ENCODE results near the gene NECTIN2. TPM values are rescaled to one million over a fixed set of nuclear protein-coding genes. Genes with fewer than 3 reads are reported as not detected.

The NECTIN2 gene
- total and polyA plus RNA-seq, 12 donors: 82.7 to 243 (median 129) TPM

DNA sequence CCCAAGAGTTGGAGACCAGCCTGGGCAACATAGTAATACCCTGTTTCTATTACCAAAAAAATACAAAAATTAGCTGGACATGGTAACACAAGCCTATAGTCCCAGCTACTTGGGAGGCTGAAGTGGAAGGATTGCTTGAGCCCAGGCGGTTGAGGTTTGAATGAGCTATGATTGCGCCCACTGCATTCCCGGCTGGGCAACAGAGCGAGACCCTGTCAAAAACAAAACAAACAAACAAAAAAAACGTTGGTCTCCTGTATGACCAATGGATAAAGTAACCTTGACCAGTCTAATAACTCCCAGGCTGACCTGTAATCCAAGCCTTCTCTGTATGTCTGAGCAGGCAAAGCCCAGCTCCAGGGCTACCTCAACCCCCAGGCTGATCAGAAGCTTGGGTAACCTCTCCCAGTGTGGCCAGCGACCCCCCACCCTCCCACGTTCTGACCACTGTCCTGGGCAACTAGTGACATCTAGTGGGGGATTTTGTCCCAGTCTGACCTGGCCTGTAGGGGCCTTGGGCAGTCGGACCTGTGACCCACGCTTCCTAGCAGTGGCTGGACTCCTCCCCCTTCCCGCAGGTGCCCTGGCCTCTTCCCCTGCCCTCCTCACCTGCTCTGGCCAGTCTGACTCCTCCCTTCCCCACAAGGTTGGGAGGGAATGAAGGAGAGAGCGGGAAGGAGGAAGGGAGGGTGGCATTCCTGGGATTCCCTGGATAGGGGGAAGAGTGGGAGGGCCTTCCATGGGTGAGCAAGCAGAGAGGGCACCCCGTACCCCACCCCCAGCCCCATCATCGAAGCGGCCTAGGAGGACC lies 38.2 kb upstream of the NECTIN2 start:
- TF ChIP-seq, protein P1, sequence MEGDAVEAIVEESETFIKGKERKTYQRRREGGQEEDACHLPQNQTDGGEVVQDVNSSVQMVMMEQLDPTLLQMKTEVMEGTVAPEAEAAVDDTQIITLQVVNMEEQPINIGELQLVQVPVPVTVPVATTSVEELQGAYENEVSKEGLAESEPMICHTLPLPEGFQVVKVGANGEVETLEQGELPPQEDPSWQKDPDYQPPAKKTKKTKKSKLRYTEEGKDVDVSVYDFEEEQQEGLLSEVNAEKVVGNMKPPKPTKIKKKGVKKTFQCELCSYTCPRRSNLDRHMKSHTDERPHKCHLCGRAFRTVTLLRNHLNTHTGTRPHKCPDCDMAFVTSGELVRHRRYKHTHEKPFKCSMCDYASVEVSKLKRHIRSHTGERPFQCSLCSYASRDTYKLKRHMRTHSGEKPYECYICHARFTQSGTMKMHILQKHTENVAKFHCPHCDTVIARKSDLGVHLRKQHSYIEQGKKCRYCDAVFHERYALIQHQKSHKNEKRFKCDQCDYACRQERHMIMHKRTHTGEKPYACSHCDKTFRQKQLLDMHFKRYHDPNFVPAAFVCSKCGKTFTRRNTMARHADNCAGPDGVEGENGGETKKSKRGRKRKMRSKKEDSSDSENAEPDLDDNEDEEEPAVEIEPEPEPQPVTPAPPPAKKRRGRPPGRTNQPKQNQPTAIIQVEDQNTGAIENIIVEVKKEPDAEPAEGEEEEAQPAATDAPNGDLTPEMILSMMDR (IDR thresholded peaks at IDR 0.05): peak in 4 of 6 experiments; percentile 26 to 40 (median 38)
- no peak for TF ChIP-seq POLR2A (IDR thresholded peaks at IDR 0.05)
- Histone ChIP-seq H3K36me3 (replicated peaks in 1 of 2) (no peaks in the 10 kb centered on the region), H3K4me3 (peak overlapping the region in 1 of 4 donors; percentile 78), H3K27me3 (no peaks in the 10 kb centered on the region), H3K27ac (peak overlapping the region in 3 of 5 donors; percentile 34 to 84 (median 36)), H3K9me3 (replicated peaks in 1 of 3) (no peaks in the 10 kb centered on the region), H3K4me1 (replicated peaks in 1 of 2) (peaks cover 16 to 18% of the 10 kb centered on the region in 2 donors)
- WGBS, 4 donors: 25 to 29% (median 27%) methylated on average over 12 to 14 of the region's 14 CpGs
- peak in 6 of 7 donors; percentile 34 to 52 (median 42) for DNase-seq
- intact Hi-C loops (cut with DNase I): no loop called here

DNA sequence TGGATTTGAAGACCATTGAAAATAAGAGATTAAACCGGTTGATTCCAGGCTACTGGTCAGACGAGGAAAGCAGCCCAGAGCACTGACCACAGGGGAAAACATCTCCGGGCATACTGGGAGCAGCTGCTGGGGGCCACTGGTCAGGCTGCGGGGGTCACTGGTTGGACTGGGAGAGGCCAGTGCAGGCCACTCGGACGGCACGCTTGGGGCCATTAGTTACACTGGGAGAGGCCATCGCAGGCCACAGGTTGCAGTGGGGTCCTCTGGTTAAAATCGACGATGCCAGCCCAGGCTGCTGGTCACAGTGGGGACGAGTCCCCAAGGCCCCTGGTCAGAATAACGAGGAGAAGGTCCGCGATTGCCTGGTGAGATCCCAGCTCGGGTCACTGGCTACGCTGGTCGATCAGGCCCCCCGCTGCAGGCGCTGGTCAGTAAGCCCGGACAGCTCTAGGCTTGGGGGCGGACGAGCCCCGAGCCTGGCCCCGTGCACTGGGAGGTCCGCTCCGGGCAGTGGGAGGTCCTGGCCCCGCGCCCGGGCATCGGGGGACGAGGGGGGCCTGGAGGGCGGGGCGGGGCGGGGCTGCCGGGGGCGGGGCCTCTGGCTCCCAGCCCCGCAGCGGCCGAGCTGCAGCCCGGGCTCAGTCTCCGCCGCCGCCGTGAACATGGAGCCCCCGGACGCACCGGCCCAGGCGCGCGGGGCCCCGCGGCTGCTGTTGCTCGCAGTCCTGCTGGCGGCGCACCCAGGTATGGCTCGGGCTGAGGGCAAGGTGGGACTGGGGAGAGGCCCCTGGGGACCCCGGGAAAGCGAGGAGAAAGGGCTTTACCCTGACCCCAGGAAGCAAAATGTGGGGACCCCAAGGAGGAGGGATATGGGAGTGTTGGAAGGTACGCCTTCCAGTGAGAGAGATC lies 37.4 kb upstream of the NECTIN2 start, which contains the start of gene BCAM:
BCAM (plus strand) TSS at position 641 of the 909 bp plus-strand sequence; CDS start at position 663, 22 bp downstream.
- peak within 1 kb of the TSS in 3 of 5 donors; percentile 34 to 84 (median 36) for H3K27ac ChIP-seq
- no peaks in the 10 kb centered on the region for H3K9me3 ChIP-seq (replicated peaks in 1 of 3)
- TF ChIP-seq POLR2A (IDR thresholded peaks at IDR 0.05): peak in 1 of 2 donors; percentile 36
- TF ChIP-seq, protein P1 (IDR thresholded peaks at IDR 0.05): no peak
- intact Hi-C loops (cut with DNase I): no loop called here
- peak within 1 kb of the TSS in 2 of 4 donors; percentile 37 to 78 for H3K4me3 ChIP-seq
- H3K36me3 ChIP-seq (replicated peaks in 1 of 2): no peaks in the 10 kb centered on the region
- peak; percentile 78 to 86 (median 79) for DNase-seq
- no peaks in the 10 kb centered on the region for H3K27me3 ChIP-seq
- 2 to 14% (median 3%) methylated on average over 5 to 59 of the region's 59 CpGs for WGBS, 4 donors
- peaks cover 16 to 18% of the 10 kb centered on the region in 2 donors for H3K4me1 ChIP-seq (replicated peaks in 1 of 2)

DNA sequence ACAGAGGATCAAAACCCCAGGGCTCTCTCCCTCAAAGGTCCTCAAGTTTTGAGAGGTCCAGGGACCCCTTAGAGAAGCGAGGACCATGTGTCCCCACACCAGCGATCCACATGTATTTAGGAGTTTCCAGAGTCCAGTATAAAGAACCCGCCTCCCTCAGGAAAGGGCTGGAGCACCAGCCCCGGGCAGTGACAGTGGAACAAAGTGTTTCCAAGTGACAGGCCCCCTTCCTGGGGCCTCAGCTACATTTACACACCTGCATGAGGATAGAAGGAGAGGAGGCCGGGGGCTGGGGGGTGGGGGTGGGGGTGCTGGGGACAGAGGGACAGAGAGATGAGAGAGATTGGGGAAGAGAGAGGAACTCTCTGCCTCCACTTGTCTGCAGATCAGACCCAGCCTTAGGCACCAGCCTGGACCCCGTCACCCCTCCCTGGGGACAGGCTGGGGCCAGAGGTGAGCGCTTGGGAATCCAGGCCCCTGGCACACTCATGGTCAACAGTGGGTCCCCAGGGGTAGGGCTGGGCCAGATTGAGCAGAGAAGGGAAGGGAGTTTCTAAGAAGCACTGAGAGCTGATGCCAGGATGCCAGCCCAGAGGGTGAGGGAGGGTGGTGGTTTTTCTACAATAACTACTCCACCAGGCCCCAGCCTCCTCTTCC lies 36.4 kb upstream of the NECTIN2 start:
- Histone ChIP-seq H3K36me3 (replicated peaks in 1 of 2) (peaks cover 0 to 4% of the 10 kb centered on the region in 2 donors), H3K27me3 (no peaks in the 10 kb centered on the region), H3K4me1 (replicated peaks in 1 of 2) (peaks cover 16 to 18% of the 10 kb centered on the region in 2 donors), H3K27ac (peak overlapping the region in 1 of 5 donors; percentile 17), H3K4me3 (peak overlapping the region in 1 of 4 donors; percentile 78), H3K9me3 (replicated peaks in 1 of 3) (no peaks in the 10 kb centered on the region)
- DNase-seq: no peak
- intact Hi-C loops (cut with DNase I): no loop called here
- whole genome bisulfite sequencing, 4 donors: 47 to 59% (median 49%) methylated on average over 3 to 7 of the region's 7 CpGs
- TF ChIP-seq POLR2A (IDR thresholded peaks at IDR 0.05): no peak
- TF ChIP-seq, protein P1 (IDR thresholded peaks at IDR 0.05): no peak
